GM19438 (cell line): ENCODE data around the gene CBX3.
"Not testable (repeated sequence)": the region's sequence is repeated elsewhere in the genome, so short reads cannot be mapped to it uniquely, and the experiment has no call there.

ENCODE experiments used
- ATAC-seq: cut with Tn5 transposase; IDR thresholded peaks from one replicate; pipeline ENCODE4 v1.9.1; 2021; ENCODE audit warnings: low read depth; ENCODE audit not compliant: unreplicated experiment

The CBX3 gene

DNA sequence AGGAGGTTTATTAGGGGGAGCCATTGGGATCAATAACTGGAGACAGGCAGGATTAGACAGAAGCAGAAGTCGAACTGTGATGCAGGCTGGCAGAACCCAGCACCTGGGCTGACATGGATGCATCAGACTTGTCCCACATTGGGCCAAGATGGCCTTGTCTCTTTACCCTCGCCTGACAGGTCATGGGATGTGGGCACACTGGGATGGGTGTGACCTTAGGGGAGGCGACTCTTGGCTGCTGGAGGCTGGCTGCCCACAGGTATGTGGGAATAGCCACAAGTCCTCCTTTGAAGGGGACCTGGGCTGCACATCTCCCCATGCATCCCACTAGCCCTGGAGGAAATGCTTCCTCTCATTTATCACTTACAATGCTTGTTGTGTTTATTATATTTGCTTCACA lies 32.3 kb upstream of the CBX3 start:
- no peak for ATAC-seq

DNA sequence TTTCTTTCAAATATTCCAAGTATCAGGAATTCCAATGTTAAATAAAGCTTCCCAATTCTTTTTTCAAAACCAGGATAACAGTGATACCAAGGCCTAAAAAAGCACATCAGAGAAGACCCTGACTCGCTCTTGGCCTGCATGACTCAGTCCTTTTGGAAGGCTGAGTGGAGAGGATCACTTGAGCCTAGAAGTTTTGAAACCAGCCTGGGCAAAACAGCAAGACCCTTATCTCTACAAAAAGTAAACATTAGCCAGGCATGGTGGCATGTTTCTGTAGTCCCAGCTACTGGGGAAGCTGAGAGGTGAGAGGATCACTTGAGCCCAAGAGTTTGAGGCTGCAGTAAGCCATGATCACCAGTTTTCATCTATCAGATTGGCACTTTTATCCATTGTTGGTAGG lies 30.9 kb upstream of the CBX3 start:
- ATAC-seq: no peak

DNA sequence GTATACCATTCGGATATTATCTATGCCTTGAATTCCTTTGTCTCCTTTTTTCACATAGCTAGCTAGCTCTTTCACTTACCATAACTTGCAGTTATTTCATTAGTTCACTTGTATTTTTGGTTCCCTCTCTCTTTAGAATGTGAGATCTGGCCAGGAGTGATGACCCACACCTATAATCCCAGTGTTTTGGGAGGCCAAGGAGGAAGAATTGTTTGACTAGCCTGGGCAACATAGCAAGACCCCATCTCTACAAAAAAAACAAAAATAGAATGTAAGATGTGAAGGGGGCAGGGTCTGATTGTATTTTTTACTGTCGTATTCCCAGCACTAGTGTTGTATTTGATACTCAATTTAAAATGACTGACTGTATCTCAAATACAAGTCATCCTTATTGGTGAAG lies 29.9 kb upstream of the CBX3 start:
- no peak for ATAC-seq

DNA sequence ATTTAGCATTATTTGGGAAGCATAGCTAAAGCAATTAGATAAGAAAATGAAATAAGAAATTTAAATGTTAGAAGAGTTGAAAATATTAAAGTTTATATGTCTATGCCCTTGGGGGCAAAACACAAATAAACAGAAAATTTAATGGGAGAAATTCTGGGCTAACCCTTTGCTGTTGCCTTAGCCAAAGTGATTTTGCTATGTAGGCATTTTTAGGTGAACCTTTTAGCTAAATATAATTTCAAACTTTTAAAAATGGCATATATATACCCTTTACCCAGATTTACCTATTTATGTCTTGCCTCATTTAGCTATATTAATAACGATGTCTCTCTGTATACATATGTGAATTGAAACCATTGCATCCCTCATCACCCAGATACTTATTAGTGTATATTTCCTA lies 29.5 kb upstream of the CBX3 start:
- no peak for ATAC-seq

DNA sequence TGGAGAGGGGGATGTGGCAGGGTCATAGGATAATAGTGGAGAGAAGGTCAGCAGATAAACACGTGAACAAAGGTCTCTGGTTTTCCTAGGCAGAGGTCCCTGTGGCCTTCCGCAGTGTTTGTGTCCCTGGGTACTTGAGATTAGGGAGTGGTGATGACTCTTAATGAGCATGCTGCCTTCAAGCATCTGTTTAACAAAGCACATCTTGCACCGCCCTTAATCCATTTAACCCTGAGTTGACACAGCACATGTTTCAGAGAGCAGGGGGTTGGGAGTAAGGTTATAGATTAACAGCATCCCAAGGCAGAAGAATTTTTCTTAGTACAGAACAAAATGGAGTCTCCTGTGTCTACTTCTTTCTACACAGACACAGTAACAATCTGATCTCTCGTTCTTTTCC lies 25.6 kb upstream of the CBX3 start:
- ATAC-seq: not testable (repeated sequence)

DNA sequence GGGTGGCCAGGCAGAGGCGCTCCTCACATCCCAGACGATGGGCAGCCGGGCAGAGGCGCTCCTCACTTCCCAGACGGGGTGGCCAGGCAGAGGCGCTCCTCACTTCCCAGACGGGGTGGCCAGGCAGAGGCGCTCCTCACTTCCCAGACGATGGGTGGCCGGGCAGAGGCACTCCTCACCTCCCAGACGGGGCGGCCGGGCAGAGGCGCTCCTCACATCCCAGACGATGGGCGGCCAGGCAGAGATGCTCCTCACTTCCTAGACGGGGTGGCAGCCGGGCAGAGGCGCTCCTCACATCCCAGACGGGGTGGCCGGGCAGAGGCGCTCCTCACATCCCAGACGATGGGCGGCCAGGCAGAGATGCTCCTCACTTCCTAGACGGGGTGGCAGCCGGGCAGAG lies 24.8 kb upstream of the CBX3 start:
- not testable (repeated sequence) for ATAC-seq

DNA sequence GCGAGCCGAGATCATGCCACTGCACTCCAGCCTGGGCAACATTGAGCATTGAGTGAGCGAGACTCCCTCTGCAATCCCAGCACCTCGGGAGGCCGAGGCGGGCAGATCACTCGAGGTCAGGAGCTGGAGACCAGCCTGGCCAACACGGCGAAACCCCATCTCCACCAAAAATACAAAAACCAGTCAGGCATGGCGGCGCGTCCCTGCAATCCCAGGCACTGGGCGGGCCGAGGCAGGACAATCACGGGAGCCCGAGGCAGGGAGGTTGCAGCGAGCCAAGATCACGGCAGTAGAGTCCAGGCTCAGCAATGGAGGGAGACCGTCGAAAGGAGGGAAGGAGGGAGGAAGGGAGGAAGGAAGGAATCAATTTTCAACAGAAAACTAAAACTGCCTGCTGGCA lies 24.3 kb upstream of the CBX3 start:
- ATAC-seq: not testable (repeated sequence)

DNA sequence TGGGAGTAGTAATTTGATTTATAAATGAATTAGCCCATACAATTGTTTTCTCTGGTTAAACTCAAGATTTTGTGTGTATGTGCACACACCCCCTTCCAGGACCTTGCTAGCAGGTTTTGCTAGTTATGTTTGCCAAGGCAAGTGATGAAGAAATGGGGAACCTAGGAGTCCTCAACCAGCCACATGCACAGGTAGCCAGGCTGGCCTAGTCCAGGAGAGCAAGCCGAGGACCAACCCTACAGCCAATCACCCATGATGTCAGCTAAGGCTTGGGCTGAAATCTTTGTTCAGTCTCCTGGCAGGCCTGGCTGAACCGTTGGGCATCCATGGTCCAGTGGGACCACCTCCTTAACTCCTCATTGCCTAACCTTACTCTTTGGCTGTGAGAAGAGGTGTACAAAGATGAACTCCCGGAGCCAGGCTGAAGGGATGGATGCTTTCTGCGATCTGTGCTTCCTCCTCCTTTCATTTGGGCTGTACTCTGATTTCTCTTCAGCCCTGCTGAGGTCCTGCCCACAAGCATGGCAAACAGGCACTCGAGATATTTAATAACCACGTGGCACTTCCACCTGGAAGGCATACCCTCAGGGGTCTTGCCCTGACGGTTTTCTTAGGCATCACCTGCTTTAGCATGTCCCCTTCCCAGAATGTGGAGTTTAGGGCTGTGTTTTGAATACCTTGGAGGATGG lies 23.1 kb upstream of the CBX3 start:
- ATAC-seq: no peak

DNA sequence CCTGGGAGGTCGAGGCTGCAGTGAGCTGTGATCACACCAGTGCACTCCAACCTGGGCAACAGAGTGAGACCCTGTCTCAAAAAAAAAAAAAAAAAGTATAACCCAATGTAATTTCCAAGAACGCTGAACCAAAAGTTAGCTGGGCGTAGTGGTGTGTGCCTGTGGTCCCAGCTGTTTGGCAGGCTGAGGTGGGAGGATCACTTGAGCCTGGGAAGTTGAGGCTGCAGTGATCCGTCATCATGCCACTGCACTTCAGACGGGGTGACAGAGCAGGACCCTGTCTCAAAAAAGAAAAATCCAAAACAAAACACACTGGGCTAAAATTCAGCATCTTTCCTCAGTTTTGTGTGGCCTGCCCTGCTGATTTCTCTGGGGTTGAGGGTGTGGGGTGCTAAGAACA lies 22.1 kb upstream of the CBX3 start:
- ATAC-seq: no peak

DNA sequence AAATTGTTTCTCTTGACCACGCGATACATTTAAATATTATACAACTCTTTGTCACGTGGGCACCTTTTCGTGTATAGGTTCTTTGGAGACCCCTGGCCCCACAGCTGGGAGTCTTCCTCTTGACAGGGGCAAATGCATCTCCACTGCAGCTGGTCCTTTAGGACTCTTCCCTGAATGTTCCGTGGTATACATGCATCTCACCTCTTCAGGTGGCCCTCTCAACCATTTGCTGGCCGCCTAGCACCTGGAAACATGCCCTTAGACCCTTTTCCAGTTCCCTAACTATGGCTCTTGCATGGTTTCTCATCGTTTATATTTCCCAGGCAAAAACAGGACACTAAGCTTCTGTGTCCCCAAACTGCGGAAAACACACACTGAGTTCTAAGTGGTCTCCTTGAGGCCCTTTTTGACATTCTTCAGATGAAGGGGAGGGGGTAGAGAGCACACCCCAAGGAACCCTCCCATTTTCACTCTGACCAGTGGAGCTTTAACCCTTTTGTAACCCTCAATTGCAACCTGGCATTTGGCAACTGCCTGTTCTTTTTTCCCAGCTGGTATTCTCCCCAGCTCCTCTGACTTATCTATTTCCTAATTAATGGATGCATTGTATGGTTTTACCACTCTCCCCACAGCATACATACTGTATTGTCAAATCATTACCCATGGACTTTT lies 21.6 kb upstream of the CBX3 start:
- no peak for ATAC-seq

DNA sequence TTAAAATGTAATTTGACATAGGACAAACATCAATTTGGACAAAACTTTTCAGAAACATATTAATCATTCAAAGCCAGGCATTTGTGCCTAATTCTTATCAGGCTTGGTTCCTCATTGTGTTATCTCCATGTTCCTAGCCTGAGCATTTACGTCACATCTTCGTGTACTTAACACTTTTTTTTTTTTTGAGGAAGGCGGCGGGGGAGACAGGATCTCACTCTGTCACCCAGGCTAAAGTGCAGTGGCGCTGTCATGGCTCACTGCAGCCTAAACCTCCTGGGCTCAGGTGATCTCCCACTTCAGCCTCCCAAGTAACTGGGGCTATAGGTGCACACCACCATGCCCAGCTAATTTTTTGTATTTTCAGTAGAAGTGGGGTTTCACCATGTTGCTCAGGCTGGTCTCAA lies 20.8 kb upstream of the CBX3 start:
- no peak for ATAC-seq

DNA sequence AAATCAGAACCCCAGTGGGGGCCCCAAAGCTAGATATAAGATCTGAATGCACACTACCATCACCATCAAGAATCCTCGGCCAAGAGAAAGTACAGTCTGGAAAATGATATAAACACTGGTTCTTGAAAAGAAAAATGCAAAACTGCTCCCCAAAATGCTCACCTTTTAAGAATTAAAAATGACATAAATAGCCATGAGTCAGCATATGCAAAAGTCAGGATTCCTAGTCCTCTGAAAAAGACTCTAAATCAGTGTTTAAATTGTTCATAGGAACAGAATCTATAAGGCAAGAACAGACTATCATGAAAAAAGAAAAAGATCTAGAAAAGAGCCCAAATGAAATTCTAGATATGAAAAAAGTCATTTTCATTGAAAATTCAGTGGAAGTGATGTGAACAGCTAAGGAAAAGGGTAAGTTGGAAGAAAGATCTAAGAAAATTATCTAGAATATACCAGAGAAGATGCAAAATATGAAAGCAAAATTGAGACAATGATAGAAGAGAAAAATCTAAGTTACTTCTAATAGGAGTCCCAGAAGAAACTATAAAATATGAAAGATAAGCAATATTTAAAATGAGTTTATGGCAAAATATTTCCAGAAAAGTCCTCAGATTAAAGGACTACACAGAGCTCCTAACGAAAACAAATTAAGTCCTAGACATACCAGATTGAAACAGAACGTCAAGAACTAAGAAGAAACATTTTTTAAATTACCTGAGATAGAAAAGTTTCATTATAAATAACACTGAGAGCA lies 19.9 kb upstream of the CBX3 start:
- no peak for ATAC-seq

DNA sequence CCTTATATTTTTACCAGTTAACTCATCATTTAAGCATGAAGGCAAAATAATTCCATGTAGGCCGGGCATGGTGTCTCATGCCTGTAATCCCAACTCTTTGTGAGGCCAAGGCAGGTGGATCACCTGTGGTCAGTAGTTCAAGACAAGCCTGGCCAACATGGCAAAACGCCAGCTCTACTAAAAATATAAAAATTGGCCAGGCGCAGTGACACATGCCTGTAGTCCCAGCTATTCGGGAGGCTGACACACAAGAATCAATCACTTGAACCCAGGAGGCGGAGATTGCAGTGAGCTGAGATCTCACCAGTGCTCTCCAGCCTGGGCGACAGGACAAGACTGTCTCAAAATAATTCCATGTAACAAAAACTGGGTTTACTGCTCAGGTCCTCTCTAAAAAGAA lies 19.3 kb upstream of the CBX3 start:
- ATAC-seq: no peak

DNA sequence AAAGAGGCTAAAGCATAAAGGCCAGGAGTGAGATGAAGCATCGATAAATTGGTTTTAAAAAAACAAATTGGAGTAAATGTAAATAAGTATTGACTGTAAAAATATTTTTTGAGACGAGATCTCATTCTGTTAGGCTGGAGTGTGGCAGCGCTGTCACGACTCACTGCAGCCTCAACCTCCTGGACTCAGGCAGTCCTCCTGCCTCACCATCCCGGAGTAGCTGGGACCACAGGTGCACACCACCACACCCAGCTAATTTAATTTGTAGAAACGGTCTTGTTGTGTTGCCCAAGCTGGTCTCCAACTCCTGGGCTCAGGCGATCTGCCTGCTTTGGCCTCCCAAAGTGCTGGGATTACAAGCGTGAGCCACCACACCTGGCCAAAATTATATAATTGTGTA lies 18.8 kb upstream of the CBX3 start:
- ATAC-seq: no peak

DNA sequence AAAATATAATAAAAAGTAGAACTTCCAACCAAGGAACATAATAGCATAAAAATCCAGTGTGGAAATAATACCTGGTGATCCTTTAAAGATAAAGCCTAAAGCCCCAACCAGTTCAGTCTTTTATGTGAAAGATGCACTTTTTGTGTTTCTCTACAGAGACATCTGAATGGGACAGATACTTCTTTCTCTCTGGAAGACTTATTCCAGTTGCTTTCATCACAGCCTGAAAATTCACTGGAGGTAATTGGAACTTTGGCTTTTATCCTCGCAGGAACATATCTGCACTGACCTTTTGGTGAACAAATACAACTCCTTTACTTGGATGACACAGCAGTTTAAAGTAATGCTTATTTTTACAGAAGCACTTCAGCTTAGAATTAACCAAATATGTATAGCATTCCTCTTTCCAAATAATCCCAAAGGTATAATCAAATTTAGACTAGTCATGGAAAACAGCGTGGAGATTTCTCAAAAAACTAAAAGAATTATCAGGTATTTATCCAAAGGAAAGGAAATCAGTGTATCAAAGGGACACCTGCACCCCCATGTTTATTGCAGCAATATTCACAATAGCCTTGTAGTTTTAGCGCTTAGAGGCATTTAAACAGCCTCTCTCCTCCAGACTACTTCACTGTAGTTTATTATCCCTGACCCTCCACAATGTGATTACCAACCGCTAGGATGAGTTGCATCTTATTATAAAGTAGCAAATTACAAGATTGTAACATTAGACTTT lies 17.8 kb upstream of the CBX3 start:
- ATAC-seq: no peak

DNA sequence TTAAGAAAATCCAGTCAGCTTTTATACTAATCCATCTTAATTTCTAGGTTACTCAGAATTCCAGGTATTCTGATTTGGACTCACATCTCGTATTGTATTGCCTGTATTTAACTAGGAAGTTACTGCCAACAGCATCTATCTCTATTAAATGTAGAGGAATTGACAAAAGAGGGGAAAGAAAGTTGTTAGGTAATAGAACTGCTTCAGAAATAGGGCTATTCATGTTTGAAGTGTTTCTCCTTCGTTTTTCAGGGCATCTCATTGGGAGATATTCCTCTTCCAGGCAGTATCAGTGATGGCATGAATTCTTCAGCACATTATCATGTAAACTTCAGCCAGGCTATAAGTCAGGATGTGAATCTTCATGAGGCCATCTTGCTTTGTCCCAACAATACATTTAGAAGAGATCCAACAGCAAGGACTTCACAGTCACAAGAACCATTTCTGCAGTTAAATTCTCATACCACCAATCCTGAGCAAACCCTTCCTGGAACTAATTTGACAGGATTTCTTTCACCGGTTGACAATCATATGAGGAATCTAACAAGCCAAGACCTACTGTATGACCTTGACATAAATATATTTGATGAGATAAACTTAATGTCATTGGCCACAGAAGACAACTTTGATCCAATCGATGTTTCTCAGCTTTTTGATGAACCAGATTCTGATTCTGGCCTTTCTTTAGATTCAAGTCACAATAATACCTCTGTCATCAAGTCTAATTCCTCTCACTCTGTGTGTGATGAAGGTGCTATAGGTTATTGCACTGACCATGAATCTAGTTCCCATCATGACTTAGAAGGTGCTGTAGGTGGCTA lies 17.1 kb upstream of the CBX3 start:
- not testable (repeated sequence) for ATAC-seq

DNA sequence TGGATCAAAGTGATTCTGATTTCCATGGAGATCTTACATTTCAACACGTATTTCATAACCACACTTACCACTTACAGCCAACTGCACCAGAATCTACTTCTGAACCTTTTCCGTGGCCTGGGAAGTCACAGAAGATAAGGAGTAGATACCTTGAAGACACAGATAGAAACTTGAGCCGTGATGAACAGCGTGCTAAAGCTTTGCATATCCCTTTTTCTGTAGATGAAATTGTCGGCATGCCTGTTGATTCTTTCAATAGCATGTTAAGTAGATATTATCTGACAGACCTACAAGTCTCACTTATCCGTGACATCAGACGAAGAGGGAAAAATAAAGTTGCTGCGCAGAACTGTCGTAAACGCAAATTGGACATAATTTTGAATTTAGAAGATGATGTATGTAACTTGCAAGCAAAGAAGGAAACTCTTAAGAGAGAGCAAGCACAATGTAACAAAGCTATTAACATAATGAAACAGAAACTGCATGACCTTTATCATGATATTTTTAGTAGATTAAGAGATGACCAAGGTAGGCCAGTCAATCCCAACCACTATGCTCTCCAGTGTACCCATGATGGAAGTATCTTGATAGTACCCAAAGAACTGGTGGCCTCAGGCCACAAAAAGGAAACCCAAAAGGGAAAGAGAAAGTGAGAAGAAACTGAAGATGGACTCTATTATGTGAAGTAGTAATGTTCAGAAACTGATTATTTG lies 16.3 kb upstream of the CBX3 start:
- ATAC-seq: no peak

DNA sequence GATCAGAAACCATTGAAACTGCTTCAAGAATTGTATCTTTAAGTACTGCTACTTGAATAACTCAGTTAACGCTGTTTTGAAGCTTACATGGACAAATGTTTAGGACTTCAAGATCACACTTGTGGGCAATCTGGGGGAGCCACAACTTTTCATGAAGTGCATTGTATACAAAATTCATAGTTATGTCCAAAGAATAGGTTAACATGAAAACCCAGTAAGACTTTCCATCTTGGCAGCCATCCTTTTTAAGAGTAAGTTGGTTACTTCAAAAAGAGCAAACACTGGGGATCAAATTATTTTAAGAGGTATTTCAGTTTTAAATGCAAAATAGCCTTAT lies 15.7 kb upstream of the CBX3 start:
- ATAC-seq: no peak

DNA sequence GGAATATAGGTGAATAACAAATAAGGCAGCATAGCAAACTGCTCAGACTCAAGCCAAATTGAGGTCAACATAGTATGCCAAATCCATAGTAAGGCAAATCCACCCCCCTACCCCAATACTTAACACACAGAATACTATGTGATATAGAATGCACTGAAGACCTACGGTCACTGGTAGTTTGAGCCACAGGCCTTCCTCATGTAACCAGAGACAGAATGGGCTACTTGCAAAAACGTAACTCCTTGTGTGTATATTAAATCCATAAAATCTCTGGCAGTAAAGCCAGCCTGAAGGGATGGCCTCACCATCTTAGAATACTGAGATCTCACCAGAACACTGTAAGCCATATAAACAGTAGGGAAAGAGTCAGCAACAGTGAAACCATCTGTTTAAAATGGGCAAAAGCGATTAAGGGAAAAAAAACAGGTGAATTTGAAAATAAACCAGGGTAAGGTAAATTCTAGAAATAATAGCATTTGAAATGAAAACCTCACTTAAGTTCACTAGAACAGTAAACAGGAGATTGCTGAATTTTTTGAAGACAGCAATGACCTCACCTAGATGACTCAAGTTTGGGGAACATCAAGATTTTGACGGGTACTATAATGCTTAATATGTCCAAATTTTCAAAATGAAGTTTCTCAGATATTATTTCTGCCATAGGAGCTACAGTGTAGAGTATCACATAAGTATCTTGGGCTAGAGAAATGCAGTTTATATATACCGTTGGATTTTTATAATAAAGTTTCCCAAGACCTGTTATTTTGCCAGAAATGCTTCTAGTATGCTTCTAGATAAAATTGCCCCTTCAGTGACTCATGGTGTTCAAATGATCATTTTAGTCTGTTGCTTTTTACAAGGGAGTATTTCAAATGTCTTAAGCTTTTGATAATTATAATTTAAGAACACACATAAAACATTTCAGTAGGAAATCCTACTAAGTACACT lies 14.9 kb upstream of the CBX3 start:
- no peak for ATAC-seq
